Sigmoid colon (tissue), 7 donors: Measurements from ENCODE around the gene BAD. TPM values are rescaled to one million over a fixed set of nuclear protein-coding genes. Genes with fewer than 3 reads are reported as not detected.

ENCODE experiments used
- DNase-seq: peaks from one replicate; pipeline ENCODE4 v3.0.0-alpha.2; 2019
- H3K27ac ChIP-seq, 4 donors: fragments of 200-600 bp; sonication (generic); one replicate each; pipeline ENCODE4 v1.5.1; 2016 to 2019; ENCODE audit warnings: mild to moderate bottlenecking in 1 of 4
- H3K27me3 ChIP-seq, 3 donors: fragments of 200-600 bp; sonication (generic); one replicate each; pipeline ENCODE4 v1.5.1; 2019; ENCODE audit warnings: mild to moderate bottlenecking in 1 of 3
- H3K36me3 ChIP-seq, 4 donors: fragments of 200-600 bp; sonication (generic); one replicate each; pipeline ENCODE4 v1.5.1; 2016 to 2019
- H3K4me1 ChIP-seq, 4 donors: fragments of 200-600 bp; sonication (generic); one replicate each; pipeline ENCODE4 v1.5.1; 2017 to 2019
- H3K4me3 ChIP-seq, 4 donors: fragments of 200-600 bp; sonication (generic); one replicate each; pipeline ENCODE4 v1.5.1; 2017 to 2019; ENCODE audit warnings: mild to moderate bottlenecking in 2 of 4, moderate library complexity in 1 of 4
- H3K9me3 ChIP-seq, 4 donors: fragments of 200-600 bp in 3 of 4; sonication (generic) in 3 of 4; one replicate each; pipeline versions ENCODE4 v1.5.1 to v1.6.1; 2013 to 2019
- CTCF ChIP-seq, 4 experiments: fragments of 450-650 bp in 3 of 4; fragments of 200-600 bp in 1 of 4; IDR thresholded peaks; one replicate each; pipeline ENCODE4 v1.5.1; 2016 to 2019; ENCODE audit warnings: antibody characterized with exemption in 4 of 4, mild to moderate bottlenecking in 3 of 4, moderate library complexity in 2 of 4
- EP300 ChIP-seq, 4 donors: sonication (generic); formaldehyde crosslinking; IDR thresholded peaks; one replicate each; pipeline ENCODE4 v1.6.1; 2017; ENCODE audit warnings: antibody characterized with exemption in 4 of 4
- POLR2A ChIP-seq, 2 donors: fragments of 450-650 bp; IDR thresholded peaks; one replicate each; pipeline ENCODE4 v1.6.1; 2016; ENCODE audit warnings: antibody characterized with exemption in 2 of 2, mild to moderate bottlenecking in 2 of 2, moderate library complexity in 2 of 2
- POLR2AphosphoS5 ChIP-seq, 4 donors: sonication (generic); formaldehyde crosslinking; IDR thresholded peaks; one replicate each; pipeline ENCODE4 v1.6.1; 2017; ENCODE audit warnings: antibody characterized with exemption in 4 of 4
- WGBS, 2 donors: extraction: QIAGEN DNeasy Blood & Tissue Kit; methylation state at CpG; one replicate each; pipeline ENCODE4 v1.1.7; 2013; 5-methylcytosine and 5-hydroxymethylcytosine counted together
- intact Hi-C: fragments of 100-400 bp; cut with DNase I; formaldehyde crosslinking; loops from one replicate; pipeline ENCODE4 v1.15.1; 2023
- polyA plus RNA-seq, 3 donors: library from polyadenylated mRNA; stranded (reverse); fragments of 200-250 nt; gene quantifications; one replicate each; pipeline ENCODE4 v1.2.3, GENCODE V29; 2013
- total RNA-seq, 4 donors: library from RNA; depleted of rRNA; stranded (reverse); fragments of >200 nt; gene quantifications; one replicate each; pipeline ENCODE4 v1.1.0, GENCODE V29; 2016
- donor health status: healthy with polysubstance abuse.
- donor health status: Bipolar disorder and iron deficiency.
- donor health status: healthy.

BAD gene
- total and polyA plus RNA-seq, 7 donors, result 95.3 to 264 (median 127) TPM

GRCh38 chr11:64291262-64291751, 6.8 kb upstream of the BAD start, which contains the start of gene KCNK4:
TSS of gene KCNK4 (plus strand) at chr11:64291302. CDS start at chr11:64293019, 1,717 bp downstream.
- Histone ChIP-seq H3K4me1 (peaks cover 0 to 29% (median 24%) of the 10 kb centered on the region in 4 donors), H3K4me3 (peak within 1 kb of the TSS in 3 of 4 donors; percentile 15 to 40 (median 36)), H3K9me3 (no peaks in the 10 kb centered on the region), H3K27ac (no peak within 1 kb of the TSS), H3K36me3 (no peaks in the 10 kb centered on the region), H3K27me3 (peaks cover 23 to 71% (median 65%) of the 10 kb centered on the region in 3 donors)
- no peak for TF ChIP-seq CTCF (IDR thresholded peaks at IDR 0.05)
- TF ChIP-seq EP300 (IDR thresholded peaks at IDR 0.05), result no peak
- TF ChIP-seq POLR2AphosphoS5 (IDR thresholded peaks at IDR 0.05), result no peak
- no peak for TF ChIP-seq POLR2A (IDR thresholded peaks at IDR 0.05)
- intact Hi-C loops, result no loop called here
- no peak for DNase-seq
- 3 to 4% methylated on average over 45 of the region's 45 CpGs for WGBS, 2 donors

- Histone ChIP-seq H3K4me1 (peaks cover 0 to 35% (median 29%) of the 10 kb centered on the region in 4 donors), H3K27ac (no peak overlapping the region), H3K4me3 (no peak overlapping the region), H3K27me3 (peaks cover 22 to 64% (median 58%) of the 10 kb centered on the region in 3 donors), H3K9me3 (no peaks in the 10 kb centered on the region), H3K36me3 (no peaks in the 10 kb centered on the region)
- 49 to 59% methylated on average over 10 of the region's 10 CpGs for WGBS, 2 donors
- intact Hi-C loops, result no loop called here
- TF ChIP-seq EP300 (IDR thresholded peaks at IDR 0.05) (no peak), POLR2A (IDR thresholded peaks at IDR 0.05) (no peak), POLR2AphosphoS5 (IDR thresholded peaks at IDR 0.05) (no peak), CTCF (IDR thresholded peaks at IDR 0.05) (no peak)
- no peak for DNase-seq
Measured at GRCh38 chr11:64290352-64291261, 6.1 kb upstream of the BAD start.

- peaks cover 0 to 37% (median 31%) of the 10 kb centered on the region in 4 donors for H3K4me1 ChIP-seq
- H3K27me3 ChIP-seq, result peaks cover 22 to 49% (median 45%) of the 10 kb centered on the region in 3 donors
- intact Hi-C loops, result no loop called here
- no peaks in the 10 kb centered on the region for H3K36me3 ChIP-seq
- no peak overlapping the region for H3K4me3 ChIP-seq
- no peak for DNase-seq
- WGBS, 2 donors, result 92 to 95% methylated on average over 13 of the region's 13 CpGs
- no peak overlapping the region for H3K27ac ChIP-seq
- H3K9me3 ChIP-seq, result no peaks in the 10 kb centered on the region
- TF ChIP-seq POLR2A (IDR thresholded peaks at IDR 0.05) (no peak), CTCF (IDR thresholded peaks at IDR 0.05) (no peak), EP300 (IDR thresholded peaks at IDR 0.05) (no peak), POLR2AphosphoS5 (IDR thresholded peaks at IDR 0.05) (no peak)
Measured at GRCh38 chr11:64289002-64289564, 4.6 kb upstream of the BAD start.

- WGBS, 2 donors, result 92 to 94% methylated on average over 9 of the region's 9 CpGs
- H3K4me3 ChIP-seq, result no peak overlapping the region
- no peak overlapping the region for H3K27ac ChIP-seq
- H3K36me3 ChIP-seq, result no peaks in the 10 kb centered on the region
- intact Hi-C loops, result no loop called here
- H3K9me3 ChIP-seq, result no peaks in the 10 kb centered on the region
- H3K4me1 ChIP-seq, result peaks cover 0 to 44% (median 38%) of the 10 kb centered on the region in 4 donors
- TF ChIP-seq CTCF (IDR thresholded peaks at IDR 0.05), result no peak
- no peak for TF ChIP-seq POLR2A (IDR thresholded peaks at IDR 0.05)
- no peak for TF ChIP-seq POLR2AphosphoS5 (IDR thresholded peaks at IDR 0.05)
- TF ChIP-seq EP300 (IDR thresholded peaks at IDR 0.05), result no peak
- peaks cover 22 to 42% (median 37%) of the 10 kb centered on the region in 3 donors for H3K27me3 ChIP-seq
- DNase-seq, result no peak
Measured at GRCh38 chr11:64288353-64288750, 3.9 kb upstream of the BAD start.
